Adipose tissue (tissue), 3 donors: ENCODE results near the gene CTDSPL. TPM values are rescaled to one million over a fixed set of nuclear protein-coding genes. Genes with fewer than 3 reads are reported as not detected.

Experiments
- H3K27ac ChIP-seq: one replicate; pipeline ENCODE4 v1.5.1; 2013; ENCODE audit warnings: low read depth, low read length
- whole genome bisulfite sequencing, 3 donors: extraction: QIAGEN DNeasy Blood & Tissue Kit; methylation state at CpG; one replicate each; pipeline ENCODE4 v1.1.7; 2013; 5-methylcytosine and 5-hydroxymethylcytosine counted together
- polyA plus RNA-seq, 3 donors: library from polyadenylated mRNA; stranded (reverse); fragments of 200-250 nt; gene quantifications; one replicate each; pipeline ENCODE4 v1.2.3, GENCODE V29; 2013
- donor health status: healthy with polysubstance abuse.
- donor health status: Bipolar disorder and iron deficiency.
- donor health status: healthy.

Gene CTDSPL
- polyA plus RNA-seq, 3 donors: 6.5 to 29.6 (median 10.5) TPM

GRCh38 chr3:37930495-37930894, 68.8 kb downstream of the CTDSPL start:
- 88 to 99% (median 94%) methylated on average over 2 of the region's 2 CpGs for WGBS, 3 donors
- no peak overlapping the region for H3K27ac ChIP-seq

- H3K27ac ChIP-seq: no peak overlapping the region
- 83 to 95% (median 93%) methylated on average over 3 of the region's 3 CpGs for WGBS, 3 donors
Observed at GRCh38 chr3:37932505-37932904, 70.8 kb downstream of the CTDSPL start.

DNA sequence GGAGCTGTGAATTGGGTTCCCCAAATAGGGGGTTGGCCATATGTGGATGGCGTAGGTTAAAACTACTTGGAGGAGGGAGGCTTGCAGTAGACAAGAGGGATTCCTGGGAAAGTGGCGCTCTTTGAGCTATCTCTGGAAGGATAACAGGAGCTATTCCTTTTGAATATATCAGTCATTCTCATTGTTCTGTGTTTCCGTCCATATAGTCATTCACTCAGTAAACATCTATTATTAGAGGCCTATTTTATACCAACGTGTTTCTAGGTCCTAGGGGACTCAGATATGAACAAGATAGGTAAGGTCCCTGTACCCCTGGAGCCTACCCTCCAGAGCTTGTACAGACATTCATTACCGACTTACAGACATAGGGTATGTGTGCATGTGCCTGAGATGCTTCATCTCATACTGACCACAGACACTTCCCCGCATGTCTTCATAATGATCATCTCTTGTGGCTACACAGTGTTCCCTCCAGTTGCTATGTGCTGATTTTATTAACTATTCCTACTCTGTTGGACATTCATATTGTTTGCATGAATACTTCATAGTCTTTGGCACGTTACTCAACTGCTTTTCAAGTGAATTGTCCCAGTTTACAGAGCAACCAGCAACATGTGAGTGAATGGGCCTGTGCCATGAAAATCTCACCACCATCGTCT, 73.1 kb downstream of the CTDSPL start:
- no peak overlapping the region for H3K27ac ChIP-seq
- WGBS, 3 donors: 58 to 74% (median 68%) methylated on average over 8 of the region's 8 CpGs

DNA sequence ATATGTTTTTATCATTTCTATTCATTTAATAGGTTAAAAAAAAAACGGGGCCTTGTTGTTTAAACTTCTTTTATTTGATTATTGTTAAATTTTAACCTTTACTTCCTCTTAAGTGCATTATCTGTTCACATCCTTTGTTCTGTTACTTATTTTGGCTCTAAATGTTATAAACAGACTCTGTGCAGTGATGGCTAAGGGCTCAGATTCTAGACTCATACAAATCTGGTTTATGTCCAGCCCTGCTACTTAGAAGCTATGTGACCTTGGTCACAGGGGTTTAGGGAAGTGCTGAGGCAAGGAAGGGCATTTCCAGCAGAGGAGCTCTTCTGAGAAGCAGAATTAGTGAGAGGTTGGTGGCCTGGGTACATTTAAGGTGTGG, 73.6 kb downstream of the CTDSPL start:
- 2 to 13% (median 11%) methylated on average over 1 of the region's 1 CpG for WGBS, 3 donors

GRCh38 chr3:37935756-37936666, 74.3 kb downstream of the CTDSPL start:
- 62 to 72% (median 65%) methylated on average over 9 of the region's 9 CpGs for WGBS, 3 donors
- H3K27ac ChIP-seq: no peak overlapping the region

More for the DNA sequence above, 73.6 kb downstream of the CTDSPL start:
- no peak overlapping the region for H3K27ac ChIP-seq

- WGBS, 3 donors: 82 to 92% (median 89%) methylated on average over 6 of the region's 6 CpGs
- H3K27ac ChIP-seq: no peak overlapping the region
Observed at GRCh38 chr3:37937156-37937555, 75.5 kb downstream of the CTDSPL start.

DNA sequence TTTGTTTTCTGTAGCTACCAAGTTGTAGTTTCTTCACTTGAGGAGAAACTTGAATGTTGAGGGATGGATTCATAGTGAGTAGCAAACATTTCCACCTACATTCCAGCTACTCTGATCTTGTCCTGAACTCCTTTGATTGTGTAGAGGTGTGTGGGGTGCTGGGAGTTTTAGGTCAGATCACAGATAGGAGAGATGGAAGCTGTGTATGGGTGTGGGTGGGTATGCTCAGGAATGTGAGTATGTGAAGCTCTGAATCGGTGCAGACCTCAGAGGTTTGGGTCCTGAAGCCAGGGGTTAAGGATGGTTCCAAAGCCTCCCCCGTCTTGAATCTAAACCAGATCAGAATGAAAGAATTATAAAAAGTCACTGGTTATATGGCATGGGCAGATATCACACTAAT, 76.3 kb downstream of the CTDSPL start:
- no peak overlapping the region for H3K27ac ChIP-seq

GRCh38 chr3:37940242-37940908, 78.7 kb downstream of the CTDSPL start:
- WGBS, 3 donors: 75 to 90% (median 83%) methylated on average over 4 of the region's 4 CpGs
- no peak overlapping the region for H3K27ac ChIP-seq

More for the DNA sequence above, 76.3 kb downstream of the CTDSPL start:
- 81 to 91% (median 90%) methylated on average over 2 of the region's 2 CpGs for WGBS, 3 donors

GRCh38 chr3:37941608-37942508, 80.2 kb downstream of the CTDSPL start:
- no peak overlapping the region for H3K27ac ChIP-seq
- WGBS, 3 donors: 62 to 75% (median 64%) methylated on average over 12 of the region's 12 CpGs

DNA sequence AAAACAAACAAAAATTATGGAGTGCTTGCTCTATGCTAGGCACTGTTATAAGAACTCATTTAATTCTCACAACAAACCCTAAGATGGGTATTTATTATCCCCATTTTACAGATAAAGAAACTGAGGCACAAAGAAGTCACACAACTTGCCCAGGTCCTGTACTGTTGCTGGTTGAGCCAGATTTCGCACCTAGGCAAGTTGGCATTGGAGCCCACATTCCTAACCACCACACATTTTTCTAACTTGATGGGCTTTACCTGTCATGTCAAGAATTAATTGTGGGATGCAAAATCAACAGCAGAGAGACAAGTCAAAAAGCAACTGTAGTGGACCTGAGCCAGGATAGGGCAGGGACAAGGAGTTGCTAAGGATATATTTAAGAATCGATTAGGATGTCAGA, 81.0 kb downstream of the CTDSPL start:
- H3K27ac ChIP-seq: no peak overlapping the region
- 83 to 89% (median 89%) methylated on average over 2 of the region's 2 CpGs for WGBS, 3 donors

DNA sequence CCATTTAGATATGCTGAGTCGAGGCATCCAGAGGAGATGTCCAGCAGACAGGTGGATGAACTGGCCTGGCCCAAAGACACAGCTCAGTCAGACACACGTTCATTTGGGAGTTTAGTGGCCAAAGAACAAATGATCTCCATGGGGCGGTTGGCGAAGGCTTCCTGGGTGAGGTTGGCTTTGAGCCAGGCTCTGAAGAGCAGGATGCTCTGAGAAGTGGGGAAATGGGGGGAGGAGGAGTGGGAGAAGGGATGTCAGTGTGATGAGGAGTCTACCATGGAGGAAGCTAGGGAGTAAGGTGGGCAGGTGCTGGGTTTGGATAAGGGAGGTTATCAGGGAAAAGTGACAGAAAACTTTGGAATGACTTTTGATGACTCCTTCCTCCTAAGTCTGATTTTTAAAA, 81.4 kb downstream of the CTDSPL start:
- WGBS, 3 donors: 80 to 90% (median 83%) methylated on average over 4 of the region's 4 CpGs
- no peak overlapping the region for H3K27ac ChIP-seq

DNA sequence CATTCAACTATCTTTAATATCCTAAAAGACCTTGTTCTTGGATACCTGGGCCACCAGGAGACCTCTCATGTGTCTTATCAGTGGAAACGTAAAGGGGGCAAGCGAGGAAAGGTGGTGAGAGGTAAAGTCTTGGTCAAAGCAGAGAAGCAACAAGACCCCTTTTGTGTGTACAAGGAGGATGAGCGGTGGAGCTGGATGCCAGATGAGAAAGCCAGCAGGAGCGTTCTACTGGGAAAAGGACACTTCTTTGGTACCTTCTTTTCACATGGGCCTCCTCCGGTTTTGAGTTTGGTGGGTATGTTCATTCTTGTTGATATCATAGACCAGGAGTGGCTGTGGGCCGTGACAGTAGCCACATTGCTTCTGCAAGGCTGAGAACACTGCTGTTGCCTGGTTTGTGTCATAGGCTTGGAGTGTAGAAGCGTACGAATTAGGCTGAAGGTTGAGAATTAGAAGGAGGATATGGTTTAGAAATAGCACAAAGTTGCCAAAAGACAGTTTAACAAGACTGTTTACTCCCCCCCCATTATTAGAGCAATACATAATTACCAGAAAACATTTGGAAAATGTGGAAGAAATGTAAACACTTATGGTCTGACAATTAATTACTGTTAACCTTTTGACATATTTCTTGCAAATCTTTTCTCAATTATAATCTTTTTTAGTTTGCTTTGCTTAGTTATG, 82.1 kb downstream of the CTDSPL start:
- WGBS, 3 donors: 71 to 91% (median 77%) methylated on average over 8 of the region's 8 CpGs
- no peak overlapping the region for H3K27ac ChIP-seq

- no peak overlapping the region for H3K27ac ChIP-seq
- WGBS, 3 donors: 13 to 27% (median 23%) methylated on average over 2 of the region's 2 CpGs
Observed at GRCh38 chr3:37944391-37944842, 82.7 kb downstream of the CTDSPL start.

- WGBS, 3 donors: 46 to 60% (median 52%) methylated on average over 6 of the region's 6 CpGs
- no peak overlapping the region for H3K27ac ChIP-seq
Observed at GRCh38 chr3:37945156-37945806, 83.6 kb downstream of the CTDSPL start.

GRCh38 chr3:37945807-37946530, 84.3 kb downstream of the CTDSPL start:
- H3K27ac ChIP-seq: no peak overlapping the region
- WGBS, 3 donors: 28 to 61% (median 33%) methylated on average over 8 of the region's 8 CpGs

DNA sequence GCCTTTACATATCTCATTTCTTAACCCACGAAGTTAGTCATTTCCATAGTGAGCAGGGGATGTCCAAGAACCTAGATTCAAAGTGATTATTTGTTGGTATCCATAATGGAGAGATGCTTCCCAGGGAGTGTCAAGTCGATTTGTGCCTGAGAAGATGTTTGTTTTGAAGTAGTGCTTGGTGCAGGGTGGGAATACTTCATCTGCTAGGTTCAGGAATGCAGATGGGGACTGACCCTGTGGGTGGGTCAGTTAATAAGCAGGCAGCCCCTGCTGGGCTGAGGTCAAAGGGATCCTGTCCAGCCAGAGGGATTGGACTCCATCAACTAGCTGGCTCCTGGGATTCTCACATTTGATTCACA, 84.8 kb downstream of the CTDSPL start:
- WGBS, 3 donors: 40 to 66% (median 42%) methylated on average over 2 of the region's 2 CpGs
- no peak overlapping the region for H3K27ac ChIP-seq

DNA sequence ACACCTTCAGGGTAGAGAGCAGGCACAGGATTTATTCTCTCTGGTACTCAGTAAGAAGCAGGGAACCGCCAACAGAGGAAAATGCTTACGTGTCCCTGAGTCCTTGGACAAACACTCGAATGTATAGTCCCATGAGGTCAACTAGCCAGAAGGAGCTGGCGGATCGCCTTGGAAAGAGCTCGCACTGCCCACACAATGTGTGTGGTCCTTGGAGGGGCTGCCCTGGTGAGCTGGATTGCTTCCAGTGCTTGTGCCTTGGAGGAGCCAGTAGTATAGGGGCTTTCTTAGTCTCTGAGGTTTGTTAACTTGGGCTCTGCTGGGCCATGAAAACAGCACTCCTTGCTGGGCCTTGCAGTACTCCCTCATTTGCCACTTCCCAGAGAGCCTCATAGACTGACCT, 88.2 kb downstream of the CTDSPL start:
- 61 to 80% (median 64%) methylated on average over 6 of the region's 6 CpGs for WGBS, 3 donors
- no peak overlapping the region for H3K27ac ChIP-seq
